Measurements from ENCODE around the gene KIDINS220. TPM values are rescaled to one million over a fixed set of nuclear protein-coding genes. Genes with fewer than 3 reads are reported as not detected.
A peak's percentile ranks its signal among the peaks of the same experiment; 100 is the strongest.

KIDINS220 gene
- total RNA-seq, 1 donor from 2014 or later, result 26.9 TPM

- peaks cover 50% of the 10 kb centered on the region for H3K27me3 Mint-ChIP-seq
- no peak for ATAC-seq (ENCODE audit: low read depth)
- peak overlapping the region; percentile 69 for H3K4me3 Mint-ChIP-seq
- peak; percentile 30 for DNase-seq
- no peaks in the 10 kb centered on the region for H3K36me3 Mint-ChIP-seq (ENCODE audit: low read depth)
- H3K4me1 Mint-ChIP-seq, result peaks cover 34% of the 10 kb centered on the region
- H3K9me3 Mint-ChIP-seq, result no peaks in the 10 kb centered on the region
- ChIA-PET POLR2A (no interaction called here), CTCF (interaction anchor here (0.9 to 1.7 kb wide), 2 partner anchors 1258 to 1586 kb away, joined by 3 to 5 read pairs; no protein-coding TSS in a partner anchor)
- intact Hi-C loops (cut with micrococcal nuclease), result loop anchor here (1.0 to 10.0 kb wide), 11 partner anchors 158 to 1648 kb away; no protein-coding TSS in a partner anchor
- H3K27ac Mint-ChIP-seq, result no peak overlapping the region
- TF ChIP-seq, protein P1, sequence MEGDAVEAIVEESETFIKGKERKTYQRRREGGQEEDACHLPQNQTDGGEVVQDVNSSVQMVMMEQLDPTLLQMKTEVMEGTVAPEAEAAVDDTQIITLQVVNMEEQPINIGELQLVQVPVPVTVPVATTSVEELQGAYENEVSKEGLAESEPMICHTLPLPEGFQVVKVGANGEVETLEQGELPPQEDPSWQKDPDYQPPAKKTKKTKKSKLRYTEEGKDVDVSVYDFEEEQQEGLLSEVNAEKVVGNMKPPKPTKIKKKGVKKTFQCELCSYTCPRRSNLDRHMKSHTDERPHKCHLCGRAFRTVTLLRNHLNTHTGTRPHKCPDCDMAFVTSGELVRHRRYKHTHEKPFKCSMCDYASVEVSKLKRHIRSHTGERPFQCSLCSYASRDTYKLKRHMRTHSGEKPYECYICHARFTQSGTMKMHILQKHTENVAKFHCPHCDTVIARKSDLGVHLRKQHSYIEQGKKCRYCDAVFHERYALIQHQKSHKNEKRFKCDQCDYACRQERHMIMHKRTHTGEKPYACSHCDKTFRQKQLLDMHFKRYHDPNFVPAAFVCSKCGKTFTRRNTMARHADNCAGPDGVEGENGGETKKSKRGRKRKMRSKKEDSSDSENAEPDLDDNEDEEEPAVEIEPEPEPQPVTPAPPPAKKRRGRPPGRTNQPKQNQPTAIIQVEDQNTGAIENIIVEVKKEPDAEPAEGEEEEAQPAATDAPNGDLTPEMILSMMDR (IDR thresholded peaks at IDR 0.05), result no peak
Measured at GRCh38 chr2:8684878-8685696, 152.3 kb downstream of the KIDINS220 start.

- no peak overlapping the region for H3K27ac Mint-ChIP-seq
- ChIA-PET CTCF (interaction anchor here (0.9 to 1.7 kb wide), 2 partner anchors 1258 to 1585 kb away, joined by 3 to 5 read pairs; no protein-coding TSS in a partner anchor), POLR2A (no interaction called here)
- H3K27me3 Mint-ChIP-seq, result peaks cover 52% of the 10 kb centered on the region
- ATAC-seq (ENCODE audit: low read depth) (no peak), DNase-seq (no peak)
- peak overlapping the region; percentile 69 for H3K4me3 Mint-ChIP-seq
- TF ChIP-seq, protein P1 (IDR thresholded peaks at IDR 0.05), result no peak
- intact Hi-C loops (cut with micrococcal nuclease), result loop anchor here (5.0 to 10.0 kb wide), 5 partner anchors 157 to 1012 kb away; no protein-coding TSS in a partner anchor
- H3K4me1 Mint-ChIP-seq, result peaks cover 39% of the 10 kb centered on the region
- no peaks in the 10 kb centered on the region for H3K9me3 Mint-ChIP-seq
- H3K36me3 Mint-ChIP-seq (ENCODE audit: low read depth), result no peaks in the 10 kb centered on the region
Measured at GRCh38 chr2:8684540-8684877, 152.9 kb downstream of the KIDINS220 start.

DNA sequence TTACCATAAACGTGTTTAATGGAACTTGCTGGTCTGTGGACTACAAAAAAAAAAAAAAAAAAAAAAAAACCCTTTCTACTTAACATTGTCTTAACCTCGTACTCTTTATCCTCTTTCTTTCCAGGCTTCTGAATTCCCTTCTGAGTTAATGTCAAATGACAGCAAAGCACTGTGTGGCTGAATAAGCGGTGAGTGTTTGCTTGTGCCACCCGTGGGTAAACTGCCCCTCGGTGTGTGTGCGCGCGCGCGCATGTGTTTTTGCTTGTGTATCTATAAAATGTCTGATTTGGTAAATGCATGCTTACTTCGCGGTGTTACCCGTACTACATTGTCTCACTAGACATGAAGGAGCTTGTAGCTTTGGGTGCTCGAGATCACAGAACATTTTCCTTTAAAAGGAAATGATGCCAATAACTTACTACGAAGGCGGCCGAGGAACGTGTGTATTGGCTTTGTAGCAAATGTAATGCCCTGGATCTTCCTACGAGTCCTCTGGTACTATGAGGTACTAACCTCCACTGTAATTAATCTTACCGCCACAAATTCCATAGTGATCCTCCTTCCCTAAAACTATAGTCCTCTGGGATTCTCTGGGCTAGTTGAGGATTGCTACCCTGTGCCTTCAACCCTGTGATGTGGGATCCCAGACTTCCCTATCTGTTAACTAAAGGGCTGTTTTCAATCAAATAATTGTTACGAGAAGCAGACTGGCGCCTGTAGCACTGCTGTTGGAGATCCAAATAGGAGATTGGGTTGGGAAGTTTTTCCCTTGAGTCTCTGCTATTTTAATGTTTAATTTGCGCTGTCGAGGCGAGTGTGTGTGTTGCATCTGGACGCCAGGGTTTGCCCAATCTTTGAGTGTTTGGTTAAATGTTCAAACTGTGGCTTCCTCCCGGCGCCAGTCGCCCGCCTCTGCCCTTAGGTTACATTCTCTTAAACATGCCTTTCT is 154.4 kb downstream of the KIDINS220 start:
- no peaks in the 10 kb centered on the region for H3K36me3 Mint-ChIP-seq (ENCODE audit: low read depth)
- peaks cover 51% of the 10 kb centered on the region for H3K27me3 Mint-ChIP-seq
- intact Hi-C loops (cut with micrococcal nuclease), result loop anchor here (2.0 to 10.0 kb wide), 6 partner anchors 138 to 1011 kb away; no protein-coding TSS in a partner anchor
- peak overlapping the region; percentile 85 for H3K4me3 Mint-ChIP-seq
- TF ChIP-seq, protein P1 (IDR thresholded peaks at IDR 0.05), result no peak
- CTCF ChIA-PET, result interaction anchor here (0.7 to 1.8 kb wide), 3 partner anchors 158 to 1682 kb away, joined by 3 to 7 read pairs (median 4); no protein-coding TSS in a partner anchor
- POLR2A ChIA-PET, result interaction anchor here (0.7 to 2.1 kb wide), 3 partner anchors 133 to 294 kb away, joined by 4 to 13 read pairs (median 6); no protein-coding TSS in a partner anchor
- DNase-seq (no peak), ATAC-seq (ENCODE audit: low read depth) (no peak)
- H3K27ac Mint-ChIP-seq, result no peak overlapping the region
- H3K9me3 Mint-ChIP-seq, result no peaks in the 10 kb centered on the region
- peaks cover 48% of the 10 kb centered on the region for H3K4me1 Mint-ChIP-seq

- POLR2A ChIA-PET, result interaction anchor here (0.7 to 2.1 kb wide), 6 partner anchors 99 to 675 kb away, joined by 3 to 13 read pairs (median 6); no protein-coding TSS in a partner anchor
- no peak within 1 kb of the TSS for H3K27ac Mint-ChIP-seq
Measured at GRCh38 chr2:8681786-8682692, 155.4 kb downstream of the KIDINS220 start, which contains the start of gene ID2. TSS of gene ID2 (plus strand) at chr2:8682056. CDS start at chr2:8682166, 110 bp downstream.

More at GRCh38 chr2:8681786-8682692, 155.4 kb downstream of the KIDINS220 start, which contains the start of gene ID2:
- DNase-seq (peak; percentile 81), ATAC-seq (ENCODE audit: low read depth) (peak; percentile 87)
- Mint-ChIP-seq H3K9me3 (no peaks in the 10 kb centered on the region), H3K27me3 (peaks cover 57% of the 10 kb centered on the region), H3K4me1 (peaks cover 54% of the 10 kb centered on the region), H3K36me3 (ENCODE audit: low read depth) (no peaks in the 10 kb centered on the region), H3K4me3 (peak within 1 kb of the TSS; percentile 85)
- CTCF ChIA-PET, result interaction anchor here (0.7 to 1.8 kb wide), 4 partner anchors 157 to 1681 kb away, joined by 3 to 7 read pairs (median 5); no protein-coding TSS in a partner anchor
- intact Hi-C loops (cut with micrococcal nuclease), result loop anchor here (2.0 to 10.0 kb wide), 8 partner anchors 99 to 1010 kb away; no protein-coding TSS in a partner anchor
- TF ChIP-seq, protein P1 (IDR thresholded peaks at IDR 0.05), result no peak
